Heart right ventricle (tissue), 16 donors: ENCODE data around the gene PIMREG. TPM values are rescaled to one million over a fixed set of nuclear protein-coding genes. Genes with fewer than 3 reads are reported as not detected.

Source experiments
- ATAC-seq, 8 donors: fragments of 200-7000 bp; cut with Tn5 transposase; one replicate each; pipeline ENCODE4 v1.9.1; 2020; ENCODE audit warnings: mild to moderate bottlenecking in 8 of 8, moderate library complexity in 8 of 8, moderate number of reproducible peaks in 1 of 8
- DNase-seq, 2 donors: peaks; one replicate each; pipeline ENCODE4 v3.0.0-alpha.2; 2020
- H3K27ac ChIP-seq, 10 donors: fragments of 200-600 bp; sonication (generic) in 2 of 10; one replicate each; pipeline versions ENCODE4 v1.5.0 to v1.8.0; 2020 to 2022; ENCODE audit warnings: mild to moderate bottlenecking in 3 of 10
- H3K27me3 ChIP-seq, 7 donors: fragments of 200-600 bp; one replicate each; pipeline ENCODE4 v1.8.0; 2021 to 2022; ENCODE audit warnings: mild to moderate bottlenecking in 2 of 7
- H3K36me3 ChIP-seq, 9 donors: fragments of 200-600 bp; sonication (generic) in 1 of 9; one replicate each; pipeline versions ENCODE4 v1.5.0 to v1.8.0; 2020 to 2022; ENCODE audit warnings: mild to moderate bottlenecking in 2 of 9
- H3K4me1 ChIP-seq, 9 donors: fragments of 200-600 bp; sonication (generic) in 1 of 9; one replicate each; pipeline versions ENCODE4 v1.5.0 to v1.8.0; 2020 to 2022; ENCODE audit warnings: mild to moderate bottlenecking in 4 of 9
- H3K4me3 ChIP-seq, 10 donors: fragments of 200-600 bp; sonication (generic) in 2 of 10; one replicate each; pipeline versions ENCODE4 v1.5.0 to v1.8.0; 2020 to 2022; ENCODE audit warnings: mild to moderate bottlenecking in 7 of 10, moderate library complexity in 2 of 10
- H3K9me3 ChIP-seq, 11 donors: fragments of 200-600 bp in 10 of 11; sonication (generic) in 2 of 11; one replicate each; pipeline versions ENCODE4 v1.5.0 to v1.8.0; 2013 to 2022; ENCODE audit warnings: mild to moderate bottlenecking in 2 of 11, control low read depth in 1 of 11, moderate library complexity in 1 of 11
- WGBS, 2 donors: extraction: QIAGEN DNeasy Blood & Tissue Kit; methylation state at CpG; one replicate each; pipeline ENCODE4 v1.1.7; 2013; ENCODE audit warnings: inconsistent platforms in 1 of 2; 5-methylcytosine and 5-hydroxymethylcytosine counted together
- intact Hi-C, 10 donors: fragments of 100-400 bp; cut with DNase I; formaldehyde crosslinking; loops; one replicate each; pipeline versions ENCODE4 v1.11.1 to v1.14.2; 2022
- polyA plus RNA-seq, 2 donors: library from polyadenylated mRNA; stranded (reverse); fragments of 200-250 nt; gene quantifications; one replicate each; pipeline ENCODE4 v1.2.3, GENCODE V29; 2013
- total RNA-seq, 10 donors: library from RNA; stranded (reverse); fragmentation: NEBNext Ultra II Directional in 3 of 10; extraction: Animal tissue kit (Norgen Biotek cat#: 25700) in 3 of 10; gene quantifications; one replicate each; pipeline versions ENCODE4 v1.2.1 to v1.2.4, GENCODE V29; 2021 to 2023
- TF ChIP-seq, protein P1 (sequence below), 9 donors: fragments of 200-600 bp; sonication (generic) in 2 of 9; IDR thresholded peaks; one replicate each; pipeline versions ENCODE4 v1.5.0 to v1.8.0; 2021 to 2022; ENCODE audit warnings: antibody characterized with exemption in 9 of 9, mild to moderate bottlenecking in 5 of 9, moderate library complexity in 1 of 9
- donor health status: Arrhythmogenic right ventricular cardiomyopathy.
- donor health status: ischemic (EF 13 %, LVEDD 7.1; RV severe dilation, severe dysfunction).
- donor health status: healthy with polysubstance abuse.
- donor health status: DM: no; HTN: yes; CAD: no.
- donor health status: DM: no; HTN: no; CAD: no.
- donor health status: ischemic (EF 25% LVEDD 6.9; RV normal size, moderate dysfunction).
- donor health status: ischemic (EF 25% LVEDD 5.7; RV mildly dilated, moderate dysfunction).
- donor health status: healthy.
- donor health status: DM: yes; HTN: yes; CAD: no.
- donor health status: Ischemic cardiomyopathy.
- donor health status: ischemic (EF 35%, LVEDD 5.7; RV mildly dilated, moderate dysfunction).
- donor health status: nonischemic (EF 11% LVEDD 7.7; RV severe dilation, severe dysfunction).
- donor health status: DM: yes; HTN: yes; CAD: no.
- donor health status: PGD.
- donor health status: ischemic (EF 29% LVEDD 5.4; RV normal size, mild dysfunction).
- donor health status: nonischemic (EF 23%, LVEDD 6.1; RV moderate dilation, normal function).

Gene PIMREG
- total and polyA plus RNA-seq, 12 donors: 0.21 to 4.0 (median 0.54) TPM; not detected in 6

DNA sequence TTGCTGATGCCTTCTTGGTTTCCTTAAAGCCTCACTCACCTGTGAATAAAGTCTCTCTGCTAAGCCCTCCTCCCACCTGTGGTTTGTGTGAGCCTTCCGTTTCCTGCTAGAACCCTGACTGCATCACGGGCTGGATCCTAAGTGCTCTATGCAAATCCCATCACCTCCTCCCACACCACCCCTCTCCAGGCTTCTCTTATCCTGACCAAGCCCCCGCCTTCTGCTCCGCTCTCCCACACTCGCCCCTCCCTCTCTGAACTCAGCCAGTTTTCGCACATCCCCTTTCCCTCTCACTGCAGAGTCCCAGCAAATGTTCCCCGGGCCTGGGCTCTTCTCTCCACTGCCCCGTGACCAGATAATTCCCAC lies 51.8 kb downstream of the PIMREG start:
- Histone ChIP-seq H3K9me3 (no peaks in the 10 kb centered on the region), H3K4me3 (no peak overlapping the region), H3K27ac (no peak overlapping the region), H3K36me3 (no peaks in the 10 kb centered on the region), H3K27me3 (peaks cover 0 to 21% (median 14%) of the 10 kb centered on the region in 7 donors), H3K4me1 (peaks cover 0 to 15% (median 5%) of the 10 kb centered on the region in 9 donors)
- peak in 1 of 8 donors; percentile 26 for ATAC-seq
- 5 to 13% methylated on average over 8 of the region's 8 CpGs for WGBS, 2 donors
- TF ChIP-seq, protein P1, sequence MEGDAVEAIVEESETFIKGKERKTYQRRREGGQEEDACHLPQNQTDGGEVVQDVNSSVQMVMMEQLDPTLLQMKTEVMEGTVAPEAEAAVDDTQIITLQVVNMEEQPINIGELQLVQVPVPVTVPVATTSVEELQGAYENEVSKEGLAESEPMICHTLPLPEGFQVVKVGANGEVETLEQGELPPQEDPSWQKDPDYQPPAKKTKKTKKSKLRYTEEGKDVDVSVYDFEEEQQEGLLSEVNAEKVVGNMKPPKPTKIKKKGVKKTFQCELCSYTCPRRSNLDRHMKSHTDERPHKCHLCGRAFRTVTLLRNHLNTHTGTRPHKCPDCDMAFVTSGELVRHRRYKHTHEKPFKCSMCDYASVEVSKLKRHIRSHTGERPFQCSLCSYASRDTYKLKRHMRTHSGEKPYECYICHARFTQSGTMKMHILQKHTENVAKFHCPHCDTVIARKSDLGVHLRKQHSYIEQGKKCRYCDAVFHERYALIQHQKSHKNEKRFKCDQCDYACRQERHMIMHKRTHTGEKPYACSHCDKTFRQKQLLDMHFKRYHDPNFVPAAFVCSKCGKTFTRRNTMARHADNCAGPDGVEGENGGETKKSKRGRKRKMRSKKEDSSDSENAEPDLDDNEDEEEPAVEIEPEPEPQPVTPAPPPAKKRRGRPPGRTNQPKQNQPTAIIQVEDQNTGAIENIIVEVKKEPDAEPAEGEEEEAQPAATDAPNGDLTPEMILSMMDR (IDR thresholded peaks at IDR 0.05): no peak
- intact Hi-C loops: loop anchor here in 1 of 10 donors (10.0 kb wide), 1 partner anchor 59 kb away; the partner anchor contains the start of gene PITPNM3
- DNase-seq: no peak

- Histone ChIP-seq H3K4me3 (no peak overlapping the region), H3K4me1 (peaks cover 0 to 15% (median 5%) of the 10 kb centered on the region in 9 donors), H3K36me3 (no peaks in the 10 kb centered on the region), H3K27ac (no peak overlapping the region), H3K9me3 (no peaks in the 10 kb centered on the region), H3K27me3 (peaks cover 0 to 21% (median 14%) of the 10 kb centered on the region in 7 donors)
- DNase-seq (no peak), ATAC-seq (peak in 6 of 8 donors; percentile 35 to 69 (median 62))
- WGBS, 2 donors: 47 to 52% methylated on average over 15 of the region's 15 CpGs
- intact Hi-C loops: loop anchor here in 1 of 10 donors (10.0 kb wide), 1 partner anchor 58 kb away; the partner anchor contains the start of gene PITPNM3
- TF ChIP-seq, protein P1 (IDR thresholded peaks at IDR 0.05): no peak
These were observed 52.6 kb downstream of the PIMREG start for GRCh38 chr17:6496640-6497441.

DNA sequence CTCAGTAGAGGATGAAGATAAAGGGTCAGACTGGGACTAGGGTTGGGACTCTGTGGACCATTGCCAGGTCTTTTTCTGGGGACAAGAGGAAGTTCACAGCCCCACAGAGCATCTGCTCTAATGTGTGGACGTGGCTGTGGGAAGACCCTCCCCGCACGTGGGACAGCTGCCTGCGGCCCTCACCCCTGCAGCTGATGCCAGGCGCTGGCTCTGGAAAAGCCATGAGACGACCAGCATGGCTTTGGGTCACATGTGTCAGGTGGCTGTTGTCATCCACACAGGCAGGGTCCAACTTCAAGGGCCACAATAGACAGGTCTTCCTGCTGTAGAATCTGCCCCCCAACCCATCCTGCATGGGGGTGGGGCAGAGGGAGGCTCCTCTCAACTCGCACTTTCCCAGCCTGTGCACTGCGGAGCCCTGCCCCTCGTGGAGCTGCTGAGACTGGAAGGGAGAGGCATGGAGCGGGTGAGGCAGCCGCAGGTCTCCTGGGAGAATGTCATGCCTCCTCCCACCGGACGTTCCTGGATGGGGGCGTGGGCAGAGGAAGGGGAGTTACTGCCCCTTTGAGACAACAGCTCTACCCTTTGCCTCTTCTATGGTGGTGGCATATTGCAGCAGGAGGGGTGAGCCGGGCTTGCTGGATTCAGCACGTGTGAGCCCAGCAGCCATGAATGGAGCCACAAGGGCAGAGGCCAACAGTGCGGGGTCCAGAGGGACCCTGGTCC lies 53.4 kb downstream of the PIMREG start:
- peaks cover 0 to 21% (median 14%) of the 10 kb centered on the region in 7 donors for H3K27me3 ChIP-seq
- H3K4me3 ChIP-seq: no peak overlapping the region
- peaks cover 0 to 15% (median 5%) of the 10 kb centered on the region in 9 donors for H3K4me1 ChIP-seq
- H3K9me3 ChIP-seq: no peaks in the 10 kb centered on the region
- H3K27ac ChIP-seq: no peak overlapping the region
- TF ChIP-seq, protein P1 (IDR thresholded peaks at IDR 0.05): no peak
- intact Hi-C loops: loop anchor here in 1 of 10 donors (10.0 kb wide), 1 partner anchor 57 kb away; the partner anchor contains the start of gene PITPNM3
- H3K36me3 ChIP-seq: no peaks in the 10 kb centered on the region
- DNase-seq (no peak), ATAC-seq (peak in 1 of 8 donors; percentile 23)
- 43 to 47% methylated on average over 17 of the region's 17 CpGs for WGBS, 2 donors

DNA sequence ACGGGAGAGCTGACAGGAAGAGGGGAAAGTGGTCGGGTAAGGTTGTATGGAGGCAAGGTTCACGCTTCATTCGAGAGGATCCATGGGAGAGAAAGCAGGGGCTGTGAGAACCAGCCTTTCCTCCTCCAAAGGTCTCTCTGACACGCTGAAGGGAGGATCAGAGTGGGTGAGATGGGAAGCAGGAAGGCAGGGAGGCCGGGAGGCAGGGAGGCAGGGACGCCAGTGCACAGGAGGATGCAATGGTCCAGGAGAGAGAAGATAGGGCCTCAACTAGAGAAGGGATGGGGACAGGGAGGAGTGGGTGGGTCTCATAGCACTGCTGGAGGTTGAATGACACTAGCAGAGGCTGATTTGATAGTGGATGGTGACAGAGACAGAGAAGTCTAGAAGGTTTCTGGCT lies 54.1 kb downstream of the PIMREG start:
- TF ChIP-seq, protein P1 (IDR thresholded peaks at IDR 0.05): no peak
- DNase-seq (no peak), ATAC-seq (no peak)
- H3K27ac ChIP-seq: no peak overlapping the region
- no peak overlapping the region for H3K4me3 ChIP-seq
- peaks cover 0 to 15% (median 5%) of the 10 kb centered on the region in 9 donors for H3K4me1 ChIP-seq
- intact Hi-C loops: loop anchor here in 1 of 10 donors (10.0 kb wide), 1 partner anchor 56 kb away; the partner anchor contains the start of gene PITPNM3
- WGBS, 2 donors: 75 to 76% methylated on average over 7 of the region's 7 CpGs
- H3K9me3 ChIP-seq: no peaks in the 10 kb centered on the region
- peaks cover 0 to 21% (median 12%) of the 10 kb centered on the region in 7 donors for H3K27me3 ChIP-seq
- H3K36me3 ChIP-seq: no peaks in the 10 kb centered on the region
